ENCODE results near the gene NPIPB5.
"Not testable (repeated sequence)": the region's sequence is repeated elsewhere in the genome, so short reads cannot be mapped to it uniquely, and the experiment has no call there.

NPIPB5 gene

DNA sequence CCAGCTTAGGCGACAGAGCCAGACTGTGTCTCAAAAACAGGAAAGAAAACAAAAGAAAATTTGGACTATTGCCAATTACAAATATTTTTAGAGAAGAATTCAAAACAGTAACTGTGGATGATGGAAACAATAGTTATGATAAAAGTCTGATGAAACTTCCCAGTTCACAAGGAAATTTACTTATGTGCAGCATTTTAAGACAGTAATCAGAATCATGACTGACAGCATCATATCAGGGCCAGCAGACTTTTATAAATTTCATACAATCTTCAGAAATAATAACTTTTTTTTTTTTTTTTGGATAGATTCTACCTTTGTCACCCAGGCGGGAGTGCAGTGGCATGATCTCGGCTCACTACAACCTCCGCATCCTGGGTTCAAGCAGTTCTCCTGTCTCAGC, at the start of gene NPIPB5:
Gene NPIPB5 (plus strand): TSS at position 301 of the 400 bp plus-strand sequence. CDS start 2,911 bp downstream, outside the sequence.
- DNase-seq: not testable (repeated sequence)

DNA sequence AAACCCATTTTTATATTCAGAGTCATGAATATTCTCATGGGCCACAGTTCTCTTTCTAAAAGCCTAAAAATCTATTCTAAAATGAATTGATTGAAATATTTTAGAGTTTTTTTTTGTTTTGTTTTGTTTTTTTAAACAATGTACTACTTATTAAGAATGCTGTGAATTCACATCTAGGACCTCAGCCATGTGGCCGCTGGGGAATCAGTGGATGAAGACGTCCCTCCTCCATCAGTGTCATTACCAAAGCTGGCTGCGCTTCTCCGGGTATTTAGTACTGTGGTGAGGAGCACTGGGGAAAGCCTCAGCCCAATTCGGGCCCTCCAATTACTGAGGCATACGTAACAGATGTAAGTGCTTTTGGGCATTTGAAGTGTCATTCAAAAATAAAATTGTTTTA, 41.8 kb upstream of the NPIPB5 start:
- DNase-seq: not testable (repeated sequence)

DNA sequence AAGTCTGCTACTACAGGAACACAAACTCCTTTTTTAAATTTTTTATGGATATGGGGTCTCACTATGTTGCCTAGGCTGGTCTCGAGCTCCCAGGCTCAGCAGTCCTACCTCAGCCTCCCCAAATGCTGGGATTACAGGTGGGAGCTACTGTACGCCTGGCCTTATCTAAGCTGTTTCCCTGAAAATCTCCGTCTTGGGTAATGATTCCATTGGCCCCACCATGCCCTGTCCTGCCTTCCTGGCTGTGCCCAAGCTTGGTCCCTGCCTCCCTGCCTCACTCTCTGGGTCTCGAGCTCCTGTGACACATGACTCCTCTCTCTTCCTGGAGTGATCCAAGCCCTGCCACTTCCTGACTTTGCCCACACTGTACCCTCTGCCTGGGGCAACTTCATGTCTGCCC, 27.3 kb downstream of the NPIPB5 start:
- not testable (repeated sequence) for DNase-seq

DNA sequence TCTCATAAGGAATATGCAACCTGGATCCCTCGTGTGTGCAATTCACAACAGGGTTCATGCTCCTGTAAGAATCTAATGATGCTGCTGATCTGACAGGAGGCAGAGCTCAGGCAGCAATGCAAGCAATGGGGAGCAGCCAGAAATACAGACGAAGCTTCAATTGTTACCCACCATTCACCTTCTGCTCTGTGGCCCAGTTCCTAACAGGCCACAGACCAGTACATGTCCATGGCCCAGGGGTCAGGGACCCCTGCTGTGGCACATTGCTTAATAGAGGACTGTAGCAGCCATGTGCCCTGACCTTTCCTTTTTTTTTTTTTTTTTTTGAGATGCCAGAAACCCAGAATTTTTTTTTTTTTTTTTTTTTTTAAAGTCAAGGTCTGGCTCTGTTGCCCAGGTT, 34.1 kb downstream of the NPIPB5 start:
- DNase-seq: not testable (repeated sequence)

DNA sequence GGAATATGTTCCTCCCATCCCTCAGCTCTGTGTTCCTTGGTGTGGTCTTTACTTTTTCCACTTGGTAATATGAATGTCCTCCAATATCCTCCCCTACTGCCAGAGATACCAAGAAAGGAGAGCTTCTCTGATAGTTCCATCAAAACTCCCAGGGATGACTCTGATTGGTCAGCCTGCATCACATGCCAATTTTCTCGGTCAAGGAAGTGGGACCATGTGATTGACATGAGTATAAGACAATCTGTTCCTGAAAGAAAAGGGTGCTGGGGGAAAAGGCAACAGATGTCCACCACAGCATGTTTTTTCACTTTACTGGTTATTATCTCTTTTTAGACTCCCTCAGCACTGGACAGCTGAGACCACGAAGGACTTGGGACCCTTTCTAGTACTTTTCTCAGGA, 35.9 kb downstream of the NPIPB5 start:
- DNase-seq: not testable (repeated sequence)

DNA sequence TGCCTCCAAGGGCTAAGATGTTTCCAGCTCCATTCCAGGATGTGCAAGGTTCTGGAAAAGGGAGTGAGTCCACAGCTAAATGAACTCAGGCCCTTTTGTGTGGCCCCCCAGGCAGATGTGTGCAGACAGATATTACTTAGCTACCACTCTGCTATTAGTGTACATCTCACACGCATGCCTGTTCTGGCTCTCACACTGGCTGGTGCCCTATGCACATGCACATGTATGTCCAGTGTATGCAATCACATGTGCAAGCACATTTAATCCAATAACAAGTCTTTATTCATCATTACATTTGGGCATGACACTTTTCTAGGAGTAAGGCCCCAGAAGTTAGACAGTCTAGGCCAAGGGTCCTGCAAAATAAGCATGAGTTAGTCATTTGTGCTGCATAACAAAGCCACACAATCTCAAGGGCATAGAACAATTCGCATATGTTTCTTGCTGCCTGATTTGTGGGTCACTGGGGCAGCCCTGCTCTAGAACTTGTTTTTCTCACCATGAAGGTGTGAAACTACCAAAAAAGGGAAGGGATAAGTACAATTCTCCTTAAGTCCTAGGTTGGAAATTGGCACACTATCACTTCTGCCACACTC, 36.6 kb downstream of the NPIPB5 start:
- DNase-seq: not testable (repeated sequence)

DNA sequence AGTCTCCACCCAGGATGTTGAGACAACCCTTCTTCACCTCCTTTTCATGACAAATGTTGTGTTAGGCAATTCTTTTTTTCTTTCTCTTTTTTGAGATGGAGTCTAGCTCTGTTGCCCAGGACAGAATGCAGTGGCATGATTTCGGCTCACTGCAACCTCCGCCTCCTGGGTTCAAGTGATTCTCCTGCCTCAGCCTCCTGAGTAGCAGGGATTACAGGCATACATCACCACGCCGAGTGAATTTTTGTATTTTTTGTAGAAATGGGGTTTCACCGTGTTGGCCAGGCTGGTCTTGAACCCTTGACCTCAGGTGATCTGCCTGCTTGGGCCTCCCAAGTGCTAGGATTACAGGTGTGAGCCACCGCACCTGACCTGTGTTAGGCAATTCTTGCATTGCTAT, 39.2 kb downstream of the NPIPB5 start:
- DNase-seq: not testable (repeated sequence)

DNA sequence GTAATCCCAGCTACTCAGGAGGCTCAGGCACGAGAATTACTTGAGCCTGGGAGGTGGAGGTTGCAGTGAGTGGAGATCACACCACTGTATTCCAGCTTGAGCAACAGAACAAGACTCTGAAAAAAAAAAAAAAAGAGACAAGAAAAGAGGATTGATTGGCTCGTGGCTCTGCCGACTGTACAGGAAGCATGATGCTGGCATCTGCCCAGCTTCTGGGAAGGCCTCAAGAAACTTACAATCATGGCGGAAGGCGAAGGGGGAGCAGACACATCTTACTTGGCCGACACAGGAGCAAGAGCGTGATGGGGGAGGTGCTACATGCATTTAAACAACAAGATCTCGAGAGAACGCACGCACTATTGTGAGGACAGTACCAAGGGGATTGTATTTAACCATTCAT, 40.5 kb downstream of the NPIPB5 start:
- DNase-seq: not testable (repeated sequence)

DNA sequence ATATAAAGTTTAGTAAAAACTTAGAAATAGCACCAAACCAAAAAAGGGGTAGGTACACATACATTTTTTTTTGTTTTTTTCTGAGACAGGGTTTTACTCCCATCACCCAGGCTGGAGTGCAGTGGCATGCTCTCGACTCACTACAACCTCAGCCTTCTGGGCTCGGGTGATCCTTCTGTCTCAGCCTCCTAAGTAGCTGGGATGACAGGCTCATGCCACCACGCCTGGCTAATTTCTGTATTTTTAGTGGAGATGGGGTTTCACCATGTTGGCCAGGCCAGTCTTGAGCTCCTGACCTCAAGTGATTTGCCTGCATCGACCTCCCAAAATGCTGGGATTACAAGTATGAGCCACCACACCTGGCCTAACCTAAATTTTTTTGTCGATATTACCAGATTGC, 41.0 kb downstream of the NPIPB5 start:
- DNase-seq: not testable (repeated sequence)

DNA sequence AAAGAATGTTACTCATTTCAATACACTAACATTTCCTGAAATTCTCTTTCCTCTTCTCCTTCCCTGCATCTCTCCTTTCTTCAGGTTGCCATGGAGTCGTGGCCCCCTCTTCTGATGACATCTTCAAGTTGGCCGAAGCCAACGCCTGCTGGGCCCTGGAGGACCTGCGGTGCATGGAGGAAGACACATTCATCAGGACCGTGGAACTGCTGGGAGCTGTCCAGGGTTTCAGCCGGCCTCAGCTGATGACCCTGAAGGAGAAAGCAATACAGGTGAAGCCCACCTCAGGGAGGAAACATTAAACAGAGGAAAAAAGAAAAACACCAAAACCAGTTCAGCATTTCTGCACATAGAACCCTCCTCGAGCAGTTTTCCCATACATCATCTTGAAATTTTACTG, 46.1 kb downstream of the NPIPB5 start:
- DNase-seq: not testable (repeated sequence)
